ENCODE measurements around the gene FOXP4. TPM values are rescaled to one million over a fixed set of nuclear protein-coding genes. Genes with fewer than 3 reads are reported as not detected.

Gene FOXP4
- total and polyA plus RNA-seq, 2 donors (not counting 1 experiment from before 2014, with no cell fraction given) = 0.81 to 1.8 TPM

- peak; percentile 94 for TF ChIP-seq EZH2 (IDR thresholded peaks at IDR 0.05; ENCODE audit: low read length, missing control alignments)
- no peak for TF ChIP-seq CTCF (conservative IDR thresholded peaks at IDR 0.05 in 1 of 2, IDR thresholded peaks at IDR 0.05 in 1 of 2; ENCODE audit: low read depth in 1 of 2, low read length in 2 of 2)
- H3K9ac ChIP-seq (ENCODE audit: insufficient read depth, low read length) = no peak overlapping the region
- peaks cover 48% of the 10 kb centered on the region for H3K27me3 ChIP-seq (ENCODE audit: control insufficient read depth, insufficient read depth, low read length)
- H3K27ac ChIP-seq (ENCODE audit: insufficient read depth, low read length) = no peak overlapping the region
- no peaks in the 10 kb centered on the region for H3K36me3 ChIP-seq (ENCODE audit: control insufficient read depth, insufficient read depth, low read length)
- no peaks in the 10 kb centered on the region for H4K20me1 ChIP-seq (ENCODE audit: control insufficient read depth, extremely low read depth, insufficient read depth, low read length)
- peak; percentile 33 to 71 for DNase-seq (ENCODE audit: low read depth in 2 of 2)
- no peak overlapping the region for H3K4me2 ChIP-seq (ENCODE audit: extremely low read depth, insufficient read depth, low read length)
- no peaks in the 10 kb centered on the region for H3K4me1 ChIP-seq (ENCODE audit: control insufficient read depth, extremely low read depth, insufficient read depth, low read length)
- no peaks in the 10 kb centered on the region for H3K79me2 ChIP-seq (ENCODE audit: control insufficient read depth, insufficient read depth, low read length)
- H2AFZ ChIP-seq (ENCODE audit: low read length) = no peak overlapping the region
- H3K9me3 ChIP-seq (ENCODE audit: control insufficient read depth, insufficient read depth, low read depth, low read length) = no peaks in the 10 kb centered on the region
- peak overlapping the region in 1 of 4 experiments; percentile 21 for H3K4me3 ChIP-seq (replicated peaks in 1 of 4; ENCODE audit: control extremely low read depth in 1 of 4, insufficient read depth in 1 of 4, low read depth in 3 of 4, low read length in 4 of 4)
Measured at GRCh38 chr6:41638935-41639808, 93.0 kb downstream of the FOXP4 start.

- H2AFZ ChIP-seq (ENCODE audit: low read length) = no peak overlapping the region
- no peak overlapping the region for H3K4me3 ChIP-seq (replicated peaks in 1 of 4; ENCODE audit: control extremely low read depth in 1 of 4, insufficient read depth in 1 of 4, low read depth in 3 of 4, low read length in 4 of 4)
- no peaks in the 10 kb centered on the region for H3K79me2 ChIP-seq (ENCODE audit: control insufficient read depth, insufficient read depth, low read length)
- no peak overlapping the region for H3K4me2 ChIP-seq (ENCODE audit: extremely low read depth, insufficient read depth, low read length)
- no peaks in the 10 kb centered on the region for H3K9me3 ChIP-seq (ENCODE audit: control insufficient read depth, insufficient read depth, low read depth, low read length)
- H4K20me1 ChIP-seq (ENCODE audit: control insufficient read depth, extremely low read depth, insufficient read depth, low read length) = no peaks in the 10 kb centered on the region
- peaks cover 48% of the 10 kb centered on the region for H3K27me3 ChIP-seq (ENCODE audit: control insufficient read depth, insufficient read depth, low read length)
- peak in 1 of 2 donors; percentile 33 for DNase-seq (ENCODE audit: low read depth in 2 of 2)
- H3K36me3 ChIP-seq (ENCODE audit: control insufficient read depth, insufficient read depth, low read length) = no peaks in the 10 kb centered on the region
- H3K27ac ChIP-seq (ENCODE audit: insufficient read depth, low read length) = no peak overlapping the region
- no peak overlapping the region for H3K9ac ChIP-seq (ENCODE audit: insufficient read depth, low read length)
- no peak for TF ChIP-seq EZH2 (IDR thresholded peaks at IDR 0.05; ENCODE audit: low read length, missing control alignments)
- no peak for TF ChIP-seq CTCF (conservative IDR thresholded peaks at IDR 0.05 in 1 of 2, IDR thresholded peaks at IDR 0.05 in 1 of 2; ENCODE audit: low read depth in 1 of 2, low read length in 2 of 2)
- H3K4me1 ChIP-seq (ENCODE audit: control insufficient read depth, extremely low read depth, insufficient read depth, low read length) = no peaks in the 10 kb centered on the region
Measured at GRCh38 chr6:41639809-41640371, 93.7 kb downstream of the FOXP4 start.

GRCh38 chr6:41640426-41640825 lies 94.2 kb downstream of the FOXP4 start:
- no peak overlapping the region for H3K4me2 ChIP-seq (ENCODE audit: extremely low read depth, insufficient read depth, low read length)
- H3K4me3 ChIP-seq (replicated peaks in 1 of 4; ENCODE audit: control extremely low read depth in 1 of 4, insufficient read depth in 1 of 4, low read depth in 3 of 4, low read length in 4 of 4) = no peak overlapping the region
- no peaks in the 10 kb centered on the region for H3K9me3 ChIP-seq (ENCODE audit: control insufficient read depth, insufficient read depth, low read depth, low read length)
- TF ChIP-seq CTCF (conservative IDR thresholded peaks at IDR 0.05 in 1 of 2, IDR thresholded peaks at IDR 0.05 in 1 of 2; ENCODE audit: low read depth in 1 of 2, low read length in 2 of 2) (no peak), EZH2 (IDR thresholded peaks at IDR 0.05; ENCODE audit: low read length, missing control alignments) (no peak)
- no peaks in the 10 kb centered on the region for H3K79me2 ChIP-seq (ENCODE audit: control insufficient read depth, insufficient read depth, low read length)
- H2AFZ ChIP-seq (ENCODE audit: low read length) = no peak overlapping the region
- peaks cover 50% of the 10 kb centered on the region for H3K27me3 ChIP-seq (ENCODE audit: control insufficient read depth, insufficient read depth, low read length)
- no peak overlapping the region for H3K27ac ChIP-seq (ENCODE audit: insufficient read depth, low read length)
- H4K20me1 ChIP-seq (ENCODE audit: control insufficient read depth, extremely low read depth, insufficient read depth, low read length) = no peaks in the 10 kb centered on the region
- DNase-seq (ENCODE audit: low read depth in 2 of 2) = peak in 1 of 2 donors; percentile 67
- no peak overlapping the region for H3K9ac ChIP-seq (ENCODE audit: insufficient read depth, low read length)
- no peaks in the 10 kb centered on the region for H3K36me3 ChIP-seq (ENCODE audit: control insufficient read depth, insufficient read depth, low read length)
- no peaks in the 10 kb centered on the region for H3K4me1 ChIP-seq (ENCODE audit: control insufficient read depth, extremely low read depth, insufficient read depth, low read length)

All from fibroblast of lung (primary cell).